PC-9 (cell line): ENCODE results near the gene BTG2. TPM values are rescaled to one million over a fixed set of nuclear protein-coding genes. Genes with fewer than 3 reads are reported as not detected.

Experiments
- BruUV-seq: library from RNA; stranded (reverse); fragments of 400-500 nt; replicated peaks from 2 replicates; lab custom pipeline; 2021; lab: Mats Ljungman, UMichigan
- CTCF ChIA-PET: fragments of 300-600 bp; sonication (Branson Sonifier 250); formaldehyde crosslinking; loops from one replicate; lab custom pipeline; 2022; ENCODE audit warnings: antibody characterized with exemption; lab: Charles Lee
- POLR2A ChIA-PET: fragments of 300-600 bp; sonication (Branson Sonifier 250); formaldehyde crosslinking; loops from one replicate; lab custom pipeline; 2022; ENCODE audit warnings: antibody characterized with exemption; ENCODE audit not compliant: unreplicated experiment; lab: Charles Lee
- DNase-seq, 2 experiments: peaks; one replicate each; pipeline versions ENCODE4 v3.0.0 to v3.0.0-alpha.2; 2015 to 2022; ENCODE audit warnings: mixed read lengths in 1 of 2
- H2AFZ ChIP-seq: fragments of 200-600 bp; sonication (generic); 2 replicates; pipeline ENCODE4 v1.8.1; 2017; ENCODE audit warnings: antibody characterized with exemption
- H3F3A ChIP-seq: fragments of 200-600 bp; sonication (generic); 2 replicates; pipeline ENCODE4 v1.8.1; 2017; ENCODE audit warnings: antibody characterized with exemption, mild to moderate bottlenecking, low read depth; ENCODE audit not compliant: insufficient read depth
- H3K27ac ChIP-seq: fragments of 200-600 bp; sonication (generic); 2 replicates; pipeline ENCODE4 v1.6.1; 2016; ENCODE audit warnings: mixed run types
- H3K27me3 ChIP-seq: fragments of 200-600 bp; sonication (generic); 2 replicates; pipeline ENCODE4 v1.6.1; 2016; ENCODE audit warnings: low read depth, mixed run types; ENCODE audit not compliant: insufficient read depth
- H3K36me3 ChIP-seq: fragments of 200-600 bp; sonication (generic); 2 replicates; pipeline ENCODE4 v1.6.1; 2016; ENCODE audit warnings: low read depth, mixed run types
- H3K4me1 ChIP-seq: fragments of 200-600 bp; sonication (generic); replicated peaks from 2 replicates; pipeline ENCODE4 v1.6.1; 2016; ENCODE audit warnings: mixed run types; ENCODE audit not compliant: insufficient read depth
- H3K4me2 ChIP-seq: fragments of 200-600 bp; sonication (generic); 2 replicates; pipeline ENCODE4 v1.6.1; 2017; ENCODE audit warnings: mixed run types
- H3K4me3 ChIP-seq: fragments of 200-600 bp; sonication (generic); 2 replicates; pipeline ENCODE4 v1.6.1; 2016; ENCODE audit warnings: mixed run types
- H3K79me2 ChIP-seq: fragments of 200-600 bp; sonication (generic); 2 replicates; pipeline ENCODE4 v1.6.1; 2017; ENCODE audit warnings: low read depth, mixed run types
- H3K9me2 ChIP-seq: fragments of 200-600 bp; sonication (generic); 2 replicates; pipeline ENCODE4 v1.8.1; 2017; ENCODE audit warnings: mild to moderate bottlenecking; ENCODE audit not compliant: insufficient read depth
- H3K9me3 ChIP-seq: fragments of 200-600 bp; sonication (generic); 2 replicates; pipeline ENCODE4 v1.8.1; 2016; ENCODE audit warnings: low read depth; ENCODE audit not compliant: insufficient read depth
- H4K20me1 ChIP-seq: fragments of 200-600 bp; sonication (generic); 2 replicates; pipeline ENCODE4 v1.8.1; 2017; ENCODE audit not compliant: insufficient read depth
- CTCF ChIP-seq: fragments of 200-600 bp; sonication (generic); conservative IDR thresholded peaks from 2 replicates; pipeline ENCODE4 v1.6.1; 2017; ENCODE audit warnings: mixed run types, antibody characterized with exemption, mild to moderate bottlenecking, moderate library complexity
- EZH2 ChIP-seq: fragments of 200-600 bp; sonication (generic); IDR thresholded peaks from 2 replicates; pipeline ENCODE4 v1.8.0; 2017; ENCODE audit warnings: antibody characterized with exemption, low read depth
- intact Hi-C: fragments of 100-400 bp; cut with micrococcal nuclease; formaldehyde crosslinking; loops from one replicate; pipeline ENCODE4 v1.10.0; 2022; ENCODE audit not compliant: unreplicated experiment
- total RNA-seq: library from RNA; stranded (reverse); gene quantifications from 2 replicates; pipeline ENCODE4 v1.2.3, GENCODE V29; 2021

BTG2 gene
- total RNA-seq, 1 experiment from 2014 or later: 11.1 TPM

- Histone ChIP-seq H3K27ac (no peak overlapping the region), H2AFZ (no peak overlapping the region), H3K36me3 (no peaks in the 10 kb centered on the region), H3K27me3 (0 out of 2 replicates have a peak, but pooled peaks cover 5% of the 10 kb centered on the region), H3K4me2 (peak overlapping the region; percentile 24; the same call in 1 of the 2 replicates), H4K20me1 (no peaks in the 10 kb centered on the region), H3K9me3 (no peaks in the 10 kb centered on the region), H3K79me2 (no peaks in the 10 kb centered on the region), H3F3A (no peaks in the 10 kb centered on the region), H3K9me2 (no peaks in the 10 kb centered on the region), H3K4me1 (peaks cover 4% of the 10 kb centered on the region), H3K4me3 (no peak overlapping the region)
- ChIA-PET POLR2A (interaction anchor here (0.6 to 1.4 kb wide), 4 partner anchors 10 to 546 kb away, joined by 4 to 13 read pairs (median 5); partner anchors contain the start of gene BTG2), CTCF (interaction anchor here (0.6 to 1.2 kb wide), 5 partner anchors 8 to 44 kb away, joined by 3 to 4 read pairs (median 3); no protein-coding TSS in a partner anchor)
- intact Hi-C loops: no loop called here
- DNase-seq: peak; percentile 55 to 71
- BruUV-seq: no TSS peak
- TF ChIP-seq EZH2 (no peak), CTCF (no peak)
These were observed 11.3 kb downstream of the BTG2 start for GRCh38 chr1:203316626-203317093.

- no peak overlapping the region for H3K27ac ChIP-seq
- H3K27me3 ChIP-seq: peaks cover 5% of the 10 kb centered on the region; the same call in 1 of the 2 replicates
- no peaks in the 10 kb centered on the region for H4K20me1 ChIP-seq
- no TSS peak for BruUV-seq
- H3K36me3 ChIP-seq: no peaks in the 10 kb centered on the region
- intact Hi-C loops: no loop called here
- TF ChIP-seq EZH2 (no peak), CTCF (no peak)
- H3K4me1 ChIP-seq: peaks cover 4% of the 10 kb centered on the region
- ChIA-PET POLR2A (interaction anchor here (1.4 kb wide), 1 partner anchor 11 kb away, joined by 13 read pairs; the partner anchor contains the start of gene BTG2), CTCF (interaction anchor here (0.6 to 1.2 kb wide), 5 partner anchors 9 to 32 kb away, joined by 3 read pairs; no protein-coding TSS in a partner anchor)
- no peak overlapping the region for H2AFZ ChIP-seq
- no peak for DNase-seq
- no peaks in the 10 kb centered on the region for H3K9me3 ChIP-seq
- no peak overlapping the region for H3K4me3 ChIP-seq
- H3K9me2 ChIP-seq: no peaks in the 10 kb centered on the region
- no peaks in the 10 kb centered on the region for H3K79me2 ChIP-seq
- no peaks in the 10 kb centered on the region for H3F3A ChIP-seq
- no peak overlapping the region for H3K4me2 ChIP-seq
These were observed 12.3 kb downstream of the BTG2 start for GRCh38 chr1:203317429-203318228.

DNA sequence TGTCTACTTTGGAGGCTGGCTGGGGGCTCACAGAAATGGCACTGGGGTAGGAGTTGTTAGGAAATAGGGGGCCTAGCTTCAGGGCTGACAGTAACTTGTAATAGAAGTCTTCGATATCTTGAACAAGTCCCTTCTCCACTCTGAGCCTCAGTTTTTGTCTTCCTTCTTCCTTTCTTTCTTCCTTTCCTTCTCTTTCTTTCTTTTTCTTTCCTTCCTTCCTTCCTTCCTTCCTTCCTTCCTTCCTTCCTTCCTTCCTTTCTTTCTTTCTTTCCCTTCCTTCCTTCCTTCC, 12.9 kb downstream of the BTG2 start:
- ChIA-PET POLR2A (no interaction called here), CTCF (interaction anchor here (0.6 kb wide), 1 partner anchor 31 kb away, joined by 3 read pairs; no protein-coding TSS in a partner anchor)
- BruUV-seq: no TSS peak
- Histone ChIP-seq H3K9me3 (no peaks in the 10 kb centered on the region), H3K36me3 (no peaks in the 10 kb centered on the region), H3K4me1 (peaks cover 4% of the 10 kb centered on the region), H2AFZ (no peak overlapping the region), H3K4me2 (no peak overlapping the region), H3K4me3 (no peak overlapping the region), H4K20me1 (no peaks in the 10 kb centered on the region), H3K79me2 (no peaks in the 10 kb centered on the region), H3K27me3 (peaks cover 5% of the 10 kb centered on the region; the same call in 1 of the 2 replicates), H3K27ac (no peak overlapping the region), H3K9me2 (no peaks in the 10 kb centered on the region), H3F3A (no peaks in the 10 kb centered on the region)
- intact Hi-C loops: no loop called here
- no peak for DNase-seq
- no peak for TF ChIP-seq CTCF
- TF ChIP-seq EZH2: no peak
